Activated T-cell treated with anti-CD3 and anti-CD28 coated beads for 24 hours (primary cell): ENCODE measurements around the gene ATP13A4.

Experiments
- DNase-seq: peaks from one replicate; pipeline ENCODE4 v3.0.0-alpha.2; 2020; ENCODE audit warnings: low read depth

ATP13A4 gene

DNA sequence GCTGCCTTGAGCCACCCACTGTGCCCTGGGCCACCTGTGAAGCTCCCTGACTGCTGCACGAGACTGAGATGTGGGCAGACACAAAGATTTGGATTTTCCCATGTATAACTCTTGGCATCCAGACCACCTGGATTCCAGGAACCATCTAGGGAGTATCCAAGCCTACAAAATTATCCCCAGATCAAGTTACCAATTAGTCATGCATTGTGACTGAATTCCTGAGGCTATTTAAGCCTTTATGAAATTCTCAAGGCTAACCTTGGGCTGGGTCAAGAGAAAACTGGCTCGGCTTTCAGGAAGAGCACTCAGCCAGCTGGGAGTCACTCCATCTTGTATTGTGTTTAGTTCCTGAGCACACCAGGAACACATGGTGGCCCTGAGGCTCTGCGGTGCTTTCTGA lies 162.8 kb downstream of the ATP13A4 start:
- DNase-seq = no peak

DNA sequence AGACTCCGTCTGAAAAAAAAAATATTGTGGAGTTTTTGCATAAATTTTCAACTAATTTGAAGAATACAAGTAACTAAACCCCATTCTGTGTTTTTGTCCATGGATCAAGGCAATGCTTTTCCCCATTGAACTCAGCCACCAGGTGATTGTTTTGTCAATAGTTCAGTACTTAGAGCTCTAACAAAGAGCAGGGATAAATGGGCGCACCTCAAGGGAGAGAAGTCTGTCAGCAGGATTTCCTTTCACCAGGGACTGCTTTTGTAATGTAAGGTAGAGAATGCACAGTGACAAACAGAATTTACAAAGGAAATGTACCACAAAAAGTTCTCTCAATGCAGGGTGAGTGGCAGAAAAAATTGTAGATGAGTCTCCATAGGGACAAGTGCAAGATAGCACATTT lies 165.4 kb downstream of the ATP13A4 start:
- DNase-seq = no peak

DNA sequence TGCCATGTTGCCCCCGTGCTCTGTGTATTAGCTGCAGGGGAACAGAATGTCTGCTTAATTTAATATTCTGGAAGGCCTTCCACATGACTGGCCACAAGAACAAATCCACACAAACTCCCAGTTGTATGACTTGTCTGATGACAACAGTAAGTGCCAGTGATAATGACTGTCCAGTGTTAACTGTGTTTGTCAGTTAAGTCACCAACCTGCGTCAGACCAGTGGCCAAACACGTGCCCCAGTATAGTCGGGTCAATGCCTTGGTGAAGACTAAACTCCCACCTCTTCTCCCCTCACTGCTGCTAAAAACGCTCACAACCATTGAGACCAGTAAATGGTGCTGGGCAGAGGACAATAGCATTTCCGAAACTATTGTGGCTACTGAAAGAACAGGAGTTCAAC lies 166.3 kb downstream of the ATP13A4 start:
- DNase-seq = no peak

DNA sequence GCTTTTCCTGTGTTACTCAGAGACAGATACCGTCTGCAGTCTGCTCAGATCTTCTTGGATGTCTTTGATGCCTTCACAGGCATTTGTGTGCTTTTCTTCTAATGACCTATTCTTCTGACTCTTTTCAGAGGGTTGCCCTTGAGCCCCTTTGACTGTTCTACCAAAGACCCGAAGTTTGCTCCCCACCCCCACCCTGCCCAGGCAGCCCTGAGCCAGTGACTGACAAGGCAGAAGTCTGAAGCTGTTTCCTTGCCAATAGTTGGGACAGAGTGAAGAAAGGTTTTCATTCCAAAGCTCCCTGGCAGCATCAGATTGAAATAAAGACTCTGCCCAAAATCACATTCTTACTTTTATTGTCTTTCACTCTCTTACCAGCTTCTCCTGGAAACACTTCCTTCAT lies 167.1 kb downstream of the ATP13A4 start:
- no peak for DNase-seq

DNA sequence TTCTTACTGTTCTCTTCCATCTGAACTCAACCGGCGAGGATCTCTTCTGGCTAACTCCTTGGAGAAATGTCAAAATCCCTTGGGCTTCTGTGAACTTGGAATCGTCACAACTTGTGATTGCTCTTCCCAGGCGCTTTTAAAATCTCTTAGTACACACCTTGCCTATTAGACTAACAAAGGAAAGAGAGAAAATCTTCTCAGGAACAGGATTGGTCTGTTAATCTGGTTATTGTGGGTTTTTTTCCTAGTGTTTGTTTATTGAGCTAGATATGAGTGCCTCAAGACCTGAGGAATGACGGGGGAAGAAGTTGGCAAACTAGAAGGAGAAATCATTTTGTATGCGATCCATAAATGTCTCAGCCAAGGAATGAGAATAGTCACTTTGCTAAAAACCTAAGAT lies 176.0 kb downstream of the ATP13A4 start, which contains the start of gene ATP13A5:
Gene ATP13A5 (minus strand): TSS at position 48 of the 400 bp plus-strand sequence. CDS start 28 bp downstream, at position 20.
- DNase-seq = no peak

DNA sequence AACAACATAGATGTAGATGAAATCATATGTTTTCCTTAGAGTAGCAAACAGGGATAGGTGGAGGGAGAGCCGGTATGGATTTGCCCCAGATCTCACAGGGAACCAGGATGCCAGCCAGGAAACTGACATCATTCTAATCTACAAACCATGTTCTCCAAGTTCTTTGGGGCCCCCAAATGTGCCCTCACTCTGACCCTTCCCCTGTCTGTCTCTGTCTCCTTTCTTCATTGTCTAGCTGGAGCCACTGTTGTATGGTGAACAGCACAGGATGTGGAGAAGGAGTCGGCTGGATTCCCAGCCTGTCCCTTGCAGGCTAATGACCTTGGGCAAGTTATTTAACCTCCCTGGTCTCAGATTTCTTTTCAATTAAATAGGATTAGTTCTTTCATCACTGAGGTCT lies 177.1 kb downstream of the ATP13A4 start:
- no peak for DNase-seq

DNA sequence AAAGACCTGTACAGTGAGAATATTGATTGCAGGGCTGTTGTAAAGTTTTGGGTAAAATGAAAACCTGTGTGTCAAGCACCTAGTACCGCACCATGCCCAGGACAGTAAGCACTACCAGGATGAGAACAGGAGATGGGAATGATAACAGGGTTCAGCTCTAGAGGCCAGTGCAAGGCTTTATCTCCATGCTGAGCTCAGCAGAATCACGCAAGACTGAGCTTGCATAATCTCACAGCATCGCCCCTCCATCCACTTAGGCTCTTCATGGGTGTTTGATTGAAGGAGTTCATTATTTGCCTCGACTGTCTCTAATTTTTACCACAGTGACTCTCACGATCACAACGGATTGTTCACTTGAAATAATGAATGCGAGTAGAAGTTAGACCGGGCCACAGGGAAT lies 179.1 kb downstream of the ATP13A4 start:
- DNase-seq = no peak

DNA sequence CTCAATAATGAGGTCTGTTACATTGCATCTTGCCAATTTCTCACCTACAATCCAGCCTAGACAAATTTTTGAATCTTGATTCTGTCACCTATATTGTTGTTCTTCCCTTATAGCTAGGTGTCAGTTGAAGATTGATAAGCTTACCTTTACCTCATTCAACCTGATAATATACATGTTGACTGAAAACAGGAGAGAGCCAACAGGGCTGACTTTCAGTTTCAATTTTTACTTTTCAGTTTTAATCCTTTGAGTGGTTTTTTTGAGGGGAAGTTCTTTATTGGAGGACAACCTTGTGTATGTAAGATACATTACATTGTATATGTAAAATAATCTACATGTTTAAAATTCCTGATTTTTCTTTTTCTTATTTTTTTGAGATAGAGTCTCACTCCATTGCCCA lies 181.9 kb downstream of the ATP13A4 start:
- no peak for DNase-seq

DNA sequence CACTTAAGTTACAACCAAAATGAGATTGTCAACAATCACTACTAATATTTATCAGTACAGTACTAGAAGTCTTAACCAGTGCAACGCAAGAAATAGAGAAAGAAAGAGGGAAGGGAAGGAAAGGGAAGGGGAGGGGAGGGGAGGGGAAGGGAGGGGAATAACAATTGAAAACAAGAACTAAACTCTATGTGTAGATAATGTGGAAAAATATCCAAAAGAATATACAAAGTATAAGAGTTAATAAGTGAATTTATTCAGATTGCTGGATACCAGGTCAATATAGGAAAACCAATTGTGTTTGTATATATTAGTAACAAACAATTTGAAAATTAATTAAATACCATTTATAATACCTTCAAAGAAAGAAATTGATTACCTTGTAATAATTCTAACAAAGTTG lies 186.8 kb downstream of the ATP13A4 start:
- no peak for DNase-seq

DNA sequence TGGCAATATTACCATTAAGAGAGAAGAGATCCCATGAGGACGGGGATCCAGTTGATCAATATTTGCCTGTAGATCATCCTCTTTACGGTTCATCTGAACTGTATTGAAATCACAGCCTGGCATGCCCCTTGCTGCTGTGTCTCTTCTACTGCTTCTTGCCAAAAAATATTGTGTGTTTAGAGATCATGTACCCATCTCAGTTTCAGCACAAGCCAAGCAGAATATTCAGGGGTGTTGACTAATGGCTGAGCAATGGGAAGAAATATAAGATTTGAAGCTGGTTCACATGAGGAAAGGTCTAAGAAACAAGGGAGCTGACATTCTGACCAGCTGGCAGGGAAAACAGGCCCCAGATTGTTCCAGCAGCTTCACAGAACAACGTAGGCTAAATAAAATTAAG lies 197.4 kb downstream of the ATP13A4 start:
- DNase-seq = no peak

DNA sequence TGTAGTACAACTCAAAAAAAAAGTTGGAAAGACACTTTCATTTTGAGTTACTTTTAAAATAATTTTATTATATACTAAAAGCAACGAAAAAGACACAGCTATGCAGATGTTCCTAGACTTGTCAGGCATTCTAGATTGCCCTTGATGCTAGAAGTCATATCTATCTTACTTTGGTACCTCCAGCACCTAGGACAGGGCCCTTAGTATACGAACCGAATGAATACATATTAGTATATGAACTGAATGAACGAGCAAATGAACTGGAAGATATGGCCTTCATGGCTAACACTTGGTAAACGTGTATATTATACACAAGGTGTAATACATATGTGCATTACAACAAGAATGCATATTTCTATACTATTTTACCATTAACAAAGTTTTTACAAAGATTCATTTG lies 200.3 kb downstream of the ATP13A4 start:
- DNase-seq = no peak
